Stomach smooth muscle (tissue), 2 donors: ENCODE data around the gene MZT2B.
"Not testable (repeated sequence)": the region's sequence is repeated elsewhere in the genome, so short reads cannot be mapped to it uniquely, and the experiment has no call there.

ENCODE experiments used
- H3K27ac ChIP-seq: one replicate; pipeline ENCODE4 v1.7.0; 2013; ENCODE audit warnings: mild to moderate bottlenecking, low read length, inconsistent platforms
- H3K27me3 ChIP-seq, 2 donors: one replicate each; pipeline ENCODE4 v1.7.0; 2013; ENCODE audit warnings: low read length in 2 of 2; ENCODE audit not compliant: insufficient read depth in 2 of 2, control insufficient read depth in 1 of 2
- H3K36me3 ChIP-seq, 2 donors: one replicate each; pipeline ENCODE4 v1.7.0; 2013; ENCODE audit warnings: low read length in 2 of 2; ENCODE audit not compliant: control insufficient read depth in 2 of 2, insufficient read depth in 2 of 2
- H3K4me1 ChIP-seq: one replicate; pipeline ENCODE4 v1.7.0; 2013; ENCODE audit warnings: low read length; ENCODE audit not compliant: control insufficient read depth, insufficient read depth
- H3K4me3 ChIP-seq, 2 donors: one replicate each; pipeline ENCODE4 v1.7.0; 2013; ENCODE audit warnings: low read length in 2 of 2
- H3K9ac ChIP-seq, 2 donors: one replicate each; pipeline ENCODE4 v1.7.0; 2013; ENCODE audit warnings: low read length in 2 of 2, mild to moderate bottlenecking in 1 of 2
- H3K9me3 ChIP-seq, 2 donors: one replicate each; pipeline ENCODE4 v1.7.0; 2013; ENCODE audit warnings: low read length in 2 of 2; ENCODE audit not compliant: control insufficient read depth in 2 of 2
- donor health status: healthy.
- donor health status: Pancreatic carcinoma.

The MZT2B gene

DNA sequence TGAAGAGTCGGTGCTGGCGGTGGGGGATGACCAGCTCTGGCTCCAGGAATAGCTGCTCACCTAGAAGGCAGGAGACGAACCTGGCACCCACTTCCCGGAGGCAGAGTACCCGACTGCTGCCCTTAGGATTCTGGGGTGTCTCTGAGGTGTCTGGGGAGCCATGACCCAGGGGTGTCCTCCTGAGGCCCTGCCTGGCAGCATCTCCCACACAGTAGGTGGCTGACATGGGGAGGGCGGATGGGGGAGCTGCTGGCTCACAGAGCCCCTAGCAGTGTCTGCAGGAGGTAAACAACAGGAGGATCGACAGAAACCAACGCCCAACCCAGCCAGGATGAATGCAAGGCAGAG, 27.7 kb upstream of the MZT2B start:
- not testable (repeated sequence) for H3K9me3 ChIP-seq, H3K4me1 ChIP-seq, H3K4me3 ChIP-seq, H3K9ac ChIP-seq, H3K36me3 ChIP-seq, H3K27me3 ChIP-seq, H3K27ac ChIP-seq

DNA sequence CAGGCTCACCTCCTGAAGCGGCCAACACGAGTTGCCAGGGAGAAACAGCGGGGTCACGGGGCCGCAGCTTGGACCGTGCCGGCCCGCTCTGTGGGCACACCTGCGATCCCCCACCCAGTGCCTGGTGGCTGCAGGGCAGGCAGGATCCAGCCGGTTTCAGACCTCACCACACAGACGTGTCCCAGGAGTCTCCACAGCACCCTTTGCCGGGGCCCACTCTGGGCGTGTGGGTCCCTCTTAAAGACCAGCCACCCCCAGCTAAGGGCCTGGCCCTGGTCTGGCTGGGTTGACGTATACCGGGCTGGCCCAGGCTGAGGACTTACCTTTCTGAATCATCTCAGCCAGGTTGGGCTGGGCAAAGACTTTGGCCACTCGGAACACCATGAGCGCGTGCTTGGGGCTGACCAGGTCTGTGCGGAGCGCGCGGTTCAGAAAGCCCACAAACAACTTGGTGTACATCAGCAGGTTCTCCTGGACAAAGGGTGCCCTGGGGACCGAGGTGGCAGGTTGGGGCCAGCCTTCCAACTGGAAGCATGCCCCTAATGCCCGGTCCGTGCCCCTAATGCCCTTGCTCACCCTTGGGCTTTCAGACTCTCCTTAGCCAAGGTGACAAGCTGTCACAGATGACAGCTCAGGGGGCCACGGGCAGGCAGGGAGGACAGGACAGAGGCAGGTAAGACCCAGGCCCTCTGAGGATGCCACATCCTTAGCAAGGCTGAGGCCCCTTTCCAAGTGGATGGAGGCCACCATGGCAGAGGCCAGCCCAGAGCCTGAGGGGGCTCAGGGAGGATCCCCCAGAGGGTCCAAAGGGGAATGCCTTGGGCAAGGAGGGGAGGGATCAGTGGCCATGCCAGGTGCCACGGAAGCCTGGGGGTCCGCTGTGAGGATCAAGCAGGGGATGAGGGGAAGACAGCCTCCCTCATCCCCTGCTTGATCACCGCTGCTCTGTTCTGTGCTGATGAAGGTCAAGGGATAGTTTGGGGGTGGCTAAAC, 27.0 kb upstream of the MZT2B start:
- Histone ChIP-seq H3K27ac (no peak overlapping the region), H3K9me3 (no peaks in the 10 kb centered on the region), H3K9ac (no peak overlapping the region), H3K4me1 (no peaks in the 10 kb centered on the region), H3K36me3 (peaks cover 5 to 11% of the 10 kb centered on the region in 2 donors), H3K4me3 (no peak overlapping the region), H3K27me3 (no peaks in the 10 kb centered on the region)

DNA sequence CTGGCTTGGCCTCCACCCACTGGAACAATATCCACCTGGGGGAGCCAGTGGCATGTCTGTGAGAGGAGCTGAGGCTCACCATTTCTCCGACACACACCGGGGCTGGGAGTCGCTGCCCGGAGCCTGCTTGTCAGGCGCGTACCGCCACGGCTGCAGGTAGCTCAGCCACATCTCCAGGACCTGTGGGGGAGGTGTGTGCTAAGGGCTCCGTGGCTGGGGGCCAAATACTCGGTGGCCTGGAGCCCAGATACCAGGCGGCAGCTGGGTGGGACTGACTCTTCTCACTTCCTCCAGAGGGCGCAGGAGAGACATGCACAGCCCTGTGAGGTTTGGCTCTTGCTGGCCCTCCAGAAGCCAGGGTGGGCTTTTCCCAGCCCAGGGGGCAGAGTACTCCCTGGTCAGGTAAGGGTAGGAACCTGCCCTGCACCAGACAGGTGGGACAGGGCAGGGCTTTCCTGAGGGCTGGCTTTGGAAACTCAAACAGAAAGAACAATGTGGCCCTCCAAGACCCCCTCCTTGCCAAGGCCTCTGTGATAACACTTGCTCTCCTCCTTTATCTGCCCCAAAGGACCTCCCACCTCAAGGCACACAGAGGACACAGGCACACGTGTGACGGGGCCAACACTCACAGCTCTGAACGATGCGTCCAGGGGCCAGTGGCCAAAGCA, 26.0 kb upstream of the MZT2B start:
- H3K9me3 ChIP-seq, H3K9ac ChIP-seq, H3K27ac ChIP-seq, H3K27me3 ChIP-seq, H3K4me3 ChIP-seq, H3K4me1 ChIP-seq: not testable (repeated sequence)
- peaks cover 5 to 13% of the 10 kb centered on the region in 2 donors for H3K36me3 ChIP-seq

DNA sequence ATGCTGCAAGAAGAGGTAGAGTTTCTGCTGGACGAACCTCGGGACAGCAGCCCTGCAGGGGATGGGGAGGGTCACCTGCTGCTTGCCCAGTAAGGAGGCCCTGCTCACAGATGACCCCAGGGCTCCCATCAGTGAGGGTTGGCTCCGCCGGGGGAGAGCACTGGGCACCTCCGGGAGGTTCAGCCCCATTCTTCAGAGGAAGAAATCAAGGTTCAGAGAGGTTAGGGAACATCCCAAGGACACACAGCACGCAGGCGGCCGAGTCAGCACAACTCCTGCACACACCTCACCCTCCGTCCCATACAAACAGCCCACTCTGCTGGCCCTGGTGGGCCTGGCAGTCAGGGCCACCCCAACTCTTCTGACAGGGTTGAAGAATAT, 25.4 kb upstream of the MZT2B start:
- Histone ChIP-seq H3K9me3 (no peaks in the 10 kb centered on the region), H3K27me3 (no peaks in the 10 kb centered on the region), H3K27ac (no peak overlapping the region), H3K9ac (no peak overlapping the region), H3K4me3 (no peak overlapping the region), H3K36me3 (peaks cover 5 to 13% of the 10 kb centered on the region in 2 donors), H3K4me1 (no peaks in the 10 kb centered on the region)

DNA sequence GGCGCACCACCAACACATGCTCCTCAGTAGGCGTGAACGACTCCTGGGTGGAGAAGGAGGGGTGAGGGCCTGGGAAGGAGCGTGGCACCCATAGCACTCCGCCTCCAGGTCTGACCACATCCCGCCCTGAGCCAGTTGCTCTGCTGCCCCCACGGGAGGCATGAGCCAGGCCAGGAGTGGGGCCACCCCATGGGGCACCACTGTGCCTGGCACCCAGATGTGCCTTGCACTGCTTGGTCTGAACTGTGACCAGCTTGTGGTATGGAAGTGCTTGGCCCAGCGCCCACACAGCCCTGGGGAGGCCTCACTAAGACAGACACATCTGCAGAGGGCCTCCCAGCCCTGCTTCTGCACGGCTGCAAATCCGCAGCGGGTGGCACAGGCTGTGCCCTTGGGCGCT, 24.7 kb upstream of the MZT2B start:
- not testable (repeated sequence) for H3K9ac ChIP-seq, H3K27me3 ChIP-seq, H3K4me1 ChIP-seq, H3K27ac ChIP-seq, H3K4me3 ChIP-seq, H3K9me3 ChIP-seq
- peaks cover 5 to 12% of the 10 kb centered on the region in 2 donors for H3K36me3 ChIP-seq

DNA sequence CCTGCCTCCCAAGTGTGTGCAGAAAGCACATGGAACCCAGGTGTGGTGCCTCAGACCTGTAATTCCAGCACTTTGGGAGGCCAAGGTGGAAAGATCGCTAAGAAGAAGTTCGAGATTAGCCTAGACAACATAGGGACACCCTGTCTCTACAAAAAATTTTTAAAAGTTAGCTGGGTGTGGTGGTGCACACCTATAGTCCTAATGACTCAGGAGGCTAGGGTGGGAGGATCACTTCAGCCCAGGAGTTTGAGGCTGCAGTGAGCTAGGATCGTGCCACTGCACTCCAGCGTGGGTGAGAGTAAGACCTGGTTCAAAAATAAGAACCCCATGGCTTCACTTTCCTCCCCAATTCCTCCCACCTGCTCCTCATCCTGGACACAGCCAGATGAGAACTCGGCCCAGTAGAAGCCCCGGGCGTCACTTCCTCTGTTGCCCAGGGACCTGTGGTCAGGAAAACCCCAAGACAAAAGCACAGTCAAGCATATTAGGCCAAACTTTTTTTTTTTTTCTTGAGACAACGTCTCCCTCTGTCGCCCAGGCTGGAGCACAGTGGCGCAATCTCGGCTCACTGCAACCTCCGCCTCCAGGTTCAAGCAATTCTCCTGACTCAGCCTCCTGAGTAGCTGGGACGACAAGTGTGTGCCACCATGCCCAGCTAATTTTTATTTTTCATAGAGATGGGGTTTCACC, 24.1 kb upstream of the MZT2B start:
- not testable (repeated sequence) for H3K4me3 ChIP-seq, H3K9ac ChIP-seq, H3K9me3 ChIP-seq, H3K27ac ChIP-seq, H3K27me3 ChIP-seq, H3K4me1 ChIP-seq
- peaks cover 6 to 16% of the 10 kb centered on the region in 2 donors for H3K36me3 ChIP-seq

DNA sequence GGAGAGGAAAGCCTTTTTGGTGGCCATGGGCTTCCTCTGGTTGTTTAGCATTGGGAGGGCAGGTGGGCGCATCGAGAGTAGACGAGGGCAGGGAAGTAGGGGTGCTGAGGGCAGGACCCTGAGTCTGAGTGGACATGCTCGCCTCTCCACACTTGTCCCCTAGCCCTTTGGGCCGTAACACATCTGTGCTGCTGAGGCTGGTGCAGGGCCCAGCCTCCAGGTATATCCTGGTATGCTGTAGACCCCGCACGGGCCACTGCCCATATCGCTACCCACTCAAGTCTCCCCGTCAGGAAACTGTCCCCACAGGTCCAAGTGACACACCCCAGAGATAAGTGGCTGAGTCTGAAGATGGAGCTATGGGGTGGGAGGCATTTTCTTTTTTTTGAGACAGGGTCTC, 23.4 kb upstream of the MZT2B start:
- Histone ChIP-seq H3K36me3 (peaks cover 5 to 13% of the 10 kb centered on the region in 2 donors), H3K27me3 (no peaks in the 10 kb centered on the region), H3K9me3 (no peaks in the 10 kb centered on the region), H3K9ac (no peak overlapping the region), H3K27ac (no peak overlapping the region), H3K4me3 (no peak overlapping the region), H3K4me1 (no peaks in the 10 kb centered on the region)

DNA sequence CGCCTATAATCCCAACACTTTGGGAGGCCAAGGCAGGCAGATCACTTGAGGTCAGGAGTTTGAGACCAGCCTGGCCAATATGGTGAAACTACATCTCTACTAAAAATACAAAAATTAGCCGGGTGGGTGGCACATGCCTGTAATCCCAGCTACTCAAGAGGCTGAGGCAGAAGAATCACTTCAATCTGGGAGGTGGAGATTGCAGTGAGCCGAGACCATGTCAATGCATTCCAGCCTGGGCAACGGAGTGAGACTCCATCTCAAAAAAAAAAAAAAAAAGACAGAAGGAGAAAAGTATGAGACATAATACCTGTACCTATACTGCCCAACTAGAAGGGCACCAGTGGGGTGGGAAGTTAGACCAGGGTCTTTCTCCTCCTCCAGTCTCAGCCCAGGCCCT, 22.7 kb upstream of the MZT2B start:
- not testable (repeated sequence) for H3K9me3 ChIP-seq
- peaks cover 5 to 14% of the 10 kb centered on the region in 2 donors for H3K36me3 ChIP-seq

DNA sequence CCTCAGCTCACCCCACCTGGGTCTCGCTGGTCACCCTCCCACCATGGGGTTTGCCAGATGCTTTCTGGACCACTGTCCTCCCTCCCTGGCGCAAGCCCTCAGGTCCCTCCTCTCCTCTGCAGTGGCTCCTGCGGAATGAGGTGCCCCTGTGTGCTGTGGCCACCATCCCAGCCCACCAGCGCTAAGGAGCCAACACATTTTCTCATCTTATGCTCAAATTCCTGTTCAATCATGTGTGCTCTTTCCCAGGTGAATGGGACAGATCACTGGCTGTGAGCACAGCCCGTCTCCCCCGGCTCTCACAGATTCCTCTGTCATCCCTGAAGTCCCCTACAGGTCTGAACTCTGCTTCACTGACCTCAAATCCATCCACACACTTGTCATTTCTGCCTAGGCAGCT, 21.9 kb upstream of the MZT2B start:
- Histone ChIP-seq H3K27ac (no peak overlapping the region), H3K4me1 (no peaks in the 10 kb centered on the region), H3K9me3 (no peaks in the 10 kb centered on the region), H3K27me3 (no peaks in the 10 kb centered on the region), H3K36me3 (peaks cover 5 to 16% of the 10 kb centered on the region in 2 donors), H3K4me3 (no peak overlapping the region), H3K9ac (no peak overlapping the region)

More for the DNA sequence above, 22.7 kb upstream of the MZT2B start:
- not testable (repeated sequence) for H3K27ac ChIP-seq, H3K4me1 ChIP-seq, H3K27me3 ChIP-seq, H3K9ac ChIP-seq, H3K4me3 ChIP-seq

DNA sequence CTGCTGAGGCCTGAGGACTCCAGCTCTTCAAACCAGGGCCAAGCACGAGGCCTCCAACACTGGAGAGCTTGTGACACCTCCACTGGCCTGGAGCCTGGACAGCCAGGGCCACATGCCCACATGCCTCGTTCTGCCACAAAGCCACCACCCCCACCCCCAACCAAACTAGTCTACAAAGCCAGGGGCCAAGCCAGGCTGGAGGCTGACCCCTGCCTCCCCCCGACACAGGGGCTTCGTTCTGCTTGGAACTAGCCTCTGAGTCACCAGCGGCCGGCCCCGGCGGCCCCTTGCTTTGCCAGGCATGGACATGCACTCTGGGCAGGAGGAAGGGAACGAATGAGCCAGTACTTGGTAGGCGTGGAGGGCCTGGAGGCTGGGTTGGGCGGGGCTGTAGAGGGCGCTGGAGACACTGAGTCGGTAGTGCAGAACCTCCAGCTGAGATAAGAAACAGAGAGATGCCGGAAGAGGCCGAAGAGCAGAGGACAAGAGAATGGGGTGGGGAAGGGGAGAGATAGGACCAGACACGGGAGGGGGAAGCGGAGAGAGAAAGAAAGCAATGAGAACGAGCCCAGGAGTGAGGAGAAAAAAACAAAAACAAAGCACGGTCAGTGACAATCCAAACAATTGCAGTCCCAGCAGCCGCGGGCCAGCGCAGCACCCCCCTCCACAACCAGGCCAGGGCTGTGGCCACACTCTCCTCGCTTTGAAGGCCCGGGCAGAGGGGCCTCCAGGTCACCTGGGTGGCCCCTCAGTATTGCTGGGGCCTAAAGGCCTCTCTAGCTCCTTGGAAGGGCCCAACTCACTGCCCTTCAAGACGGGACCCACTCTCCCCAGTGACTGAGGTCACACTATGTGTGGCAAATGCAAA, 21.0 kb upstream of the MZT2B start:
- H3K4me1 ChIP-seq, H3K27me3 ChIP-seq, H3K9ac ChIP-seq, H3K9me3 ChIP-seq, H3K27ac ChIP-seq, H3K4me3 ChIP-seq: not testable (repeated sequence)
- H3K36me3 ChIP-seq: peaks cover 5 to 20% of the 10 kb centered on the region in 2 donors
